ENCODE results near the gene KIAA0825. TPM values are rescaled to one million over a fixed set of nuclear protein-coding genes. Genes with fewer than 3 reads are reported as not detected.

KIAA0825 gene
- total RNA-seq, 3 donors from 2014 or later (not counting 1 experiment from before 2014, with no cell fraction given), result 2.4 to 5.0 (median 4.8) TPM

- H3K9me3 ChIP-seq (ENCODE audit: control insufficient read depth, insufficient read depth, low read length), result no peaks in the 10 kb centered on the region
- H3K4me1 Mint-ChIP-seq, result no peaks in the 10 kb centered on the region
- DNase-seq (no peak), ATAC-seq (no peak)
- H3K27me3 ChIP-seq (ENCODE audit: control insufficient read depth, insufficient read depth, low read length), result no peaks in the 10 kb centered on the region
- no peak overlapping the region for H3K27ac Mint-ChIP-seq
- no peak overlapping the region for H3K4me3 ChIP-seq (ENCODE audit: low read length)
- no peak overlapping the region for H3K27ac ChIP-seq (ENCODE audit: low read length)
- H3K36me3 ChIP-seq (ENCODE audit: control insufficient read depth, insufficient read depth, low read length), result no peaks in the 10 kb centered on the region
- intact Hi-C loops (cut with micrococcal nuclease), result no loop called here
- H3K27me3 Mint-ChIP-seq (ENCODE audit: low read depth in 2 of 2), result no peaks in the 10 kb centered on the region
- no peak for TF ChIP-seq CTCF (IDR thresholded peaks at IDR 0.05)
- H3K4me1 ChIP-seq (ENCODE audit: control insufficient read depth, insufficient read depth, low read length), result no peaks in the 10 kb centered on the region
- no peak overlapping the region for H3K4me3 Mint-ChIP-seq
- H3K9me3 Mint-ChIP-seq, result no peaks in the 10 kb centered on the region
- 91% methylated on average over 6 of the region's 7 CpGs for whole genome bisulfite sequencing (ENCODE audit: insufficient coverage)
- no peaks in the 10 kb centered on the region for H3K36me3 Mint-ChIP-seq
Measured at GRCh38 chr5:94314460-94315131, 303.8 kb downstream of the KIAA0825 start.

- Mint-ChIP-seq H3K36me3 (no peaks in the 10 kb centered on the region), H3K9me3 (no peaks in the 10 kb centered on the region), H3K4me3 (no peak overlapping the region), H3K27ac (no peak overlapping the region), H3K27me3 (ENCODE audit: low read depth in 2 of 2) (no peaks in the 10 kb centered on the region), H3K4me1 (no peaks in the 10 kb centered on the region)
- DNase-seq, result no peak
- ATAC-seq, result no peak
- Histone ChIP-seq H3K27me3 (ENCODE audit: control insufficient read depth, insufficient read depth, low read length) (no peaks in the 10 kb centered on the region), H3K36me3 (ENCODE audit: control insufficient read depth, insufficient read depth, low read length) (no peaks in the 10 kb centered on the region), H3K4me3 (ENCODE audit: low read length) (no peak overlapping the region), H3K4me1 (ENCODE audit: control insufficient read depth, insufficient read depth, low read length) (no peaks in the 10 kb centered on the region), H3K9me3 (ENCODE audit: control insufficient read depth, insufficient read depth, low read length) (no peaks in the 10 kb centered on the region), H3K27ac (ENCODE audit: low read length) (no peak overlapping the region)
- intact Hi-C loops (cut with micrococcal nuclease), result no loop called here
- no peak for TF ChIP-seq CTCF (IDR thresholded peaks at IDR 0.05)
- WGBS (ENCODE audit: insufficient coverage), result 98% methylated on average over 3 of the region's 3 CpGs
Measured at GRCh38 chr5:94313696-94314095, 304.7 kb downstream of the KIAA0825 start.

- H3K27ac Mint-ChIP-seq, result no peak overlapping the region
- no peaks in the 10 kb centered on the region for H3K36me3 Mint-ChIP-seq
- H3K4me1 Mint-ChIP-seq, result no peaks in the 10 kb centered on the region
- no peaks in the 10 kb centered on the region for H3K4me1 ChIP-seq (ENCODE audit: control insufficient read depth, insufficient read depth, low read length)
- H3K27me3 ChIP-seq (ENCODE audit: control insufficient read depth, insufficient read depth, low read length), result no peaks in the 10 kb centered on the region
- TF ChIP-seq CTCF (IDR thresholded peaks at IDR 0.05), result no peak
- intact Hi-C loops (cut with micrococcal nuclease), result no loop called here
- H3K4me3 Mint-ChIP-seq, result no peak overlapping the region
- no peak for ATAC-seq
- H3K9me3 ChIP-seq (ENCODE audit: control insufficient read depth, insufficient read depth, low read length), result no peaks in the 10 kb centered on the region
- no peaks in the 10 kb centered on the region for H3K36me3 ChIP-seq (ENCODE audit: control insufficient read depth, insufficient read depth, low read length)
- WGBS (ENCODE audit: insufficient coverage), result 95% methylated on average over 2 of the region's 3 CpGs
- H3K9me3 Mint-ChIP-seq, result no peaks in the 10 kb centered on the region
- no peak for DNase-seq
- H3K27me3 Mint-ChIP-seq (ENCODE audit: low read depth in 2 of 2), result no peaks in the 10 kb centered on the region
- no peak overlapping the region for H3K4me3 ChIP-seq (ENCODE audit: low read length)
- no peak overlapping the region for H3K27ac ChIP-seq (ENCODE audit: low read length)
Measured at GRCh38 chr5:94313188-94313587, 305.2 kb downstream of the KIAA0825 start.

- intact Hi-C loops (cut with micrococcal nuclease), result no loop called here
- H3K9me3 Mint-ChIP-seq, result no peaks in the 10 kb centered on the region
- Histone ChIP-seq H3K27ac (ENCODE audit: low read length) (no peak overlapping the region), H3K4me3 (ENCODE audit: low read length) (no peak overlapping the region), H3K4me1 (ENCODE audit: control insufficient read depth, insufficient read depth, low read length) (no peaks in the 10 kb centered on the region), H3K36me3 (ENCODE audit: control insufficient read depth, insufficient read depth, low read length) (no peaks in the 10 kb centered on the region), H3K9me3 (ENCODE audit: control insufficient read depth, insufficient read depth, low read length) (no peaks in the 10 kb centered on the region), H3K27me3 (ENCODE audit: control insufficient read depth, insufficient read depth, low read length) (no peaks in the 10 kb centered on the region)
- H3K4me1 Mint-ChIP-seq, result no peaks in the 10 kb centered on the region
- no peaks in the 10 kb centered on the region for H3K27me3 Mint-ChIP-seq (ENCODE audit: low read depth in 2 of 2)
- ATAC-seq (no peak), DNase-seq (no peak)
- WGBS (ENCODE audit: insufficient coverage), result 95% methylated on average over 4 of the region's 5 CpGs
- no peak overlapping the region for H3K27ac Mint-ChIP-seq
- no peak for TF ChIP-seq CTCF (IDR thresholded peaks at IDR 0.05)
- no peaks in the 10 kb centered on the region for H3K36me3 Mint-ChIP-seq
- no peak overlapping the region for H3K4me3 Mint-ChIP-seq
Measured at GRCh38 chr5:94312298-94312697, 306.1 kb downstream of the KIAA0825 start.

Measured in natural killer cell (primary cell).